ENCODE data around the gene LZTFL1. TPM values are rescaled to one million over a fixed set of nuclear protein-coding genes. Genes with fewer than 3 reads are reported as not detected.

Gene LZTFL1
- total RNA-seq, 1 donor from 2014 or later = 11.9 TPM

DNA sequence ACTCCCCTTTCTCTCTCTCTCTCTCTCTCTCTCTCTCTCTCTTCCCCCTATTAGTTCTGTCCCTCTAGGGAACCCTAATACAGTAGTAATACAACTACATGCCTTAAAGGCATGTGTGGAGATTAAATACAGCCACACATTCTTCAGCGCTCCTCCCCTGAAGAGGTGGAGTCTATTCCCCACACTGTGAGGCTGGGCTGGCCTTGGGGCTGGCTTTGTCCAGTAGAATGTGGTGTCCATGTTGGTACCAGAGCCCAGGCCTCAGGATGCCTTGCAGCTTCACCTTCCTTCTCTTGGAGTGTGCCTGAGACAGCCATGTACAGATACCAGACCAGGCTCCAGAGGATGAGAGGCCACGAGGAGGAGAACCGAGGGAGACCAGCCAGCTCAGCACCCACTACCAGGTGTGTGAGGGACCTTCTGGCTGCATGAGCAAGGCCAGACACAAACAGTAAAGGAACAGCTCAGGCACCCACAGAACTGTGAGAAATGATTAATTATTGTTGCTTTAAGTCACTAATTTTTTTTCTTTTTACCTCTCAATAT, 56.2 kb downstream of the LZTFL1 start:
- no peak for DNase-seq

DNA sequence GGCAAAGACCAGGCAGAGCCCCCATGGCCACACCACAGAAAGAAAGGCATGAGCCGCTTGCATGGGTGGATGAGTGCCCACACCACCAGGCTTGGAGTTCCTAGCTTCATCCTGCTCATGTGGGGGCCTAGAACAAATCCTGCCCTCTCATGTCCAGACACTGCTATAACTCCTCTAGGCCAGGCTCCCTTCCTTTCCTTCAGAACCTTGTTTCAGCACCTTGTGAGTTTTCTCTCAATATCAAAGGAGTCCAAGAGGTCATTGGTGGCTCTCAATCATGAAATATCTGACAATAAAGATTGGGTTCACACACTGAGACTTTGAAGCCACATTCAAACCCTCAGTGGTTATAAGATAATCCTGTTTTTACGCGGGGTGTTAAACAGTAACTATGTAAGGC, 58.3 kb downstream of the LZTFL1 start:
- DNase-seq = no peak

DNA sequence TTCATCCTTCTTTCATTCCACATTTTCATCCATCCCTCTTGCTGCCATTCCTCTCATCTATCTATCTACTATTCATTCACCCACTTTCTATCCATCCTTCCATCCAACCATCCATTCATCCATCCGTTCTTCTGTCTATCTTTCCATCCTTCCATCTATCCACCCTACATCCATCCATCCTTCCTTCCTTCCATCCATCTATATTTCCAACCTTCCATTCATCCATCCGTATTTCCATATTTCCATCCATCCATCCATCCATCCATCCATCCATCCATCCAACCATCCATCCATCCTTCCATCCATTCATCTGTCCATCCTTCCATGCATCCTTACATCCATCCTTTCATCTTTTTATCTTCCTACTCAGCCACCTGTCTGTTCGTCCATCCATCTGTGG, 59.5 kb downstream of the LZTFL1 start:
- no peak for DNase-seq

DNA sequence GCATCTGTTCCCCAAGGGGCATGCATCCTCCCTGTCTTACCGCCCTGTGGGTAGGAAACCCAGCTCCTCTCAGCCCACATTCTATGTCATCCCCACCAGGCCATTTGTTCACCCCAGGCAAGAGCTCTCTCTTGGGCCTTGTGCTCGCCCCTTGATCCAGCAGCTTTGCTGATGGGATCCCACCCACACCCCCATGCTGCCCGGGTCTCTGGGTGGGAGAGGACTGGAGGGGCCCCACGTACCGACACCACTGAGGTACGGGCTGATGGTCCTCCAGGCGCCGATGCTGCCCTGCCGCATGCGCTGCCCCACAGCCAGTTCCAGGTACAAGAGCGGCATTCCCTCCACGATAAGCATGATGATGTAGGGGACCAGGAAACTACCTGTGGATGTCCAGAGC, 60.1 kb downstream of the LZTFL1 start:
- DNase-seq = no peak

DNA sequence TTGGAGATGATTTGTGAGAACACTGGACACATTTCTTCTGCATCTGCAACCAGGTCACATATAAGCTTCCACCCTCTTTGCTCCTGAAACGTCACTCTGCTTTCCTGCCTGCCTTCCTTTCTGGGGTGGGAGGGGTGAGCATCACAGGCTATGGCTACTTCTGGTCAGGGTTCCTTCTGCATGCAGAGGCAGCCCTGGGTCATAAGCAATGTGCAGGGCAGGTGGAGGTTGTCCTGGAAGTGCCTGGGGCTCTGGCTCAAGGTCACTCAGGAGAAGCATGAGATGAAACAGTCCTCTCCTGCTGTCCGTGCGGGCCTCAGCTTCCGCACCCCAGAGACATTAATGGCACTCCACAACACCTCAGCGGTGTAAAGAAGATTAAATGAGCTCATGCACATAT, 60.6 kb downstream of the LZTFL1 start:
- DNase-seq = no peak

DNA sequence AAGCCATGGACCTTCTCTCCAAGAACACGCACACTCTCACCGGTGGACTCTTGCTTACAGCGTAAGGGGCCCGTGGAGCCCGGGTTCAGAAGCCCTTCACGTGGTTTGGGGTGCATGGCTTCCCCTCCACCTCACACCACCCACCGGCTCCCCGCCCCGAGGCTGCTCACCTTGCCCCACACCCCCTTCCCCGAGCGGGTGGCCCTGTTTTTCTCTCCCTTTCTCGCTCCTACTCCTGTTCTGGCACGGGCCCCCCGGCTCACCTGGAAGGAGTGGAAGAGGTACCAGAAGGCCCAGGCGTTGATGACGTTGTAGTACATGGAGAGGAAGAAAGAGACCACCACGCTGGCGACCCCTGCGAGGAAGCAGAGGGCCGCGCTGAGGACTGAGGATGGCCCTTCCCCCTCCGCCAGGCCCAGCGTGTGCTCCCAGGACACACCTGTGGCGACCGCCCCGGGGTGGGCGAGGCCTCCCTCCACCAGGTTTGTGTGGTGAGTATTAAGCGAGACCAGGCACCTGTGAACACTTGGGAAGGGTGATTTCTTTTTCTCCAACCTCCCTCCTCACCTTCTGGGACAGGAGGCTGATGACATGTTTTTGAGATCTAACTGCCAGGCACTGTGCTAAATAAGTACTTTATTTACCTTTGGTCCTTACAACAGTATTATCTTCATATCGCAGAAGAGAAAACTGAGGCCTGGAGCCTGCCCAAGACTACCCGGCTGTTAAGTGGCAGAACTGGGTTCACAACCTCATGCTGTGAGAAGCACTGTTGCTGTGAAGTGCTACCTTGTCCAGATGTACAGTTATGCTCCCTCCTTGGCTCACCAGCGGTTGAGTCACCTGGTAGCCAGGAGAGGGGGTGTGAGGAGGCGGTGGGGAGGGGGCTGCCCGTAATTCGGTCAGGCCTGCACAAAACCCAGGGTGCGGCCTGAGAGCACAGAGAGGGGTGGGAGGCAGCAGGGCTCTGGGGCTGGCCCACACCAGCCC, 61.9 kb downstream of the LZTFL1 start:
- no peak for DNase-seq

DNA sequence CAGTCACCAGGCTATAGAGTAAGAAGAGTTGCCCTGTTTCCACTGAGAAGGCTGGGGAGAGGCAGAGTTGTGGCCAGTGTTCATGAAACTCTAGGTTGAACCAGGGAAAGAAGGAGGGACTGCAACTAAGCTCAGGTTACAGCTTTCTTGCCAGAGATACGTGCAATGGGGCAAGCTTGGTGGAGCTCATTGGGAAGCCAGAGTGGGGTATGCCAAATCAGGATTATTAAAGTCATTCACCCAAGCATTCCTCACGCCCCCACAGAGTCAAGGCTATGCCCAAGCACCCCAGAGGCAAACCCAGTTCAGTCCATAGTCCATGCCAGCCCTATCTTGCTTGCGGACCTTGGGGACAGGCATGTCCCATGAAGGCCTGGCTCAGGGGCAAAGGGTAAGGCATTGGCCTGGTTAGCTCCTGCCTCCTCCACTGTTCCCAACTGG, 63.1 kb downstream of the LZTFL1 start:
- no peak for DNase-seq

DNA sequence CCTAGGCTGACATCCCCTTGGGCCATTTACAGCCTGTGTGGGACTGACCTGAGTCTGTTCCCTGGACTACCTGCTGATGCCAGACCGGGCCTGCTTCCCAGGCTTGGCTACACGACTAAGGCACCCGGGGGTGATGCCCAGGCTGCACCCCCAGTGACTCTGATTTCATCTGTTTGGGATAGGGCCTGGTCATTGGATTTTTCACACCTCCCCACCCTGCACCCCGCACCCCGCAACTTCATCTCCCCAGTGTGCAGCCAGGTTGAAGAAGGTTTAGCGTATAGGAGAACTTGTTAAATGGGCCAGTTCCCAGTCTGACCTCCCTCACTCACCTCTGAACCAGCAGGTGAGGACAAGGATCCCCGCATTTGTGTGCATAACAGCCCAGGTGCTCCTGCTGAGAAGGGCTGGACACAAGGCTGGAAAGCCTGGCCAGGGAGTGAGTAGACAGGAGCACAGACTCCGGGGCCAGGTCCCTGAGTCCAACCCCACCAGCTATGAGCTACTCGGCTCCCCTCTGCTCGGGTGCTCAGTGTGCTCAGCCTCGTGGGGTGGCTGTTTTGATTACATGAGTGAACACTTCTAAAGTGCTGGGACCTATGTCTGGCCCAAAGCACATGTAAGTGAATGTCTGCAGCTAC, 64.1 kb downstream of the LZTFL1 start:
- no peak for DNase-seq

DNA sequence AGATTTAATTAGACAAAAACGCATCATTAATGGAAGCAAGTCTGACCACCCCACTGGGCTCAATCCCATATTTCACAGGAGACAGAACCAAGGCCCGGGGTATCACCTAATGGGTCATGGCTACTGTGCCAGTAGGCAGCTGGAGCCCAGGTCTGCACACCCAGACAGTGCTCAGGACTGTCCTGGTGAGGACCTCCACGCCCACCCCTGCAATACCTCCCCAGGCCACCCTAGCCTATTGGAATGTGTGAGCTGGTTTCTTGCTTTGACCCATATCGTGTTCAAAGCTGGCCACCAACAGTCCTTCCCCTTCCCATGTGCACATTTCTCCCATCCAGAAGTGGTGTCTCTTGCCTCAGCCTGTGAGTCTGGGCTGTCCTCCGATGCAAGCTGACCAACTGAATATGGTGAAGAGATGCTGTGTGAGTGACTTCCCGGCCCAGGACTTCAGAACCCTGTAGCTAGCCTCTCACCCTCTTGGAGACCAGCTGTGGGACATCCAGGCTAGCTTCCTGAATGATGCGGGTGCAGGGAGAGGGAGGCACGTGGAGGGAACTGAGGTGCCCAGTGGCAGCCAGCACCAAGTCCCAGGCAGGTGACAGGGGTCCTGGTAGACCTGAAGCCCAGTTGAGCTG, 64.7 kb downstream of the LZTFL1 start:
- DNase-seq = no peak

DNA sequence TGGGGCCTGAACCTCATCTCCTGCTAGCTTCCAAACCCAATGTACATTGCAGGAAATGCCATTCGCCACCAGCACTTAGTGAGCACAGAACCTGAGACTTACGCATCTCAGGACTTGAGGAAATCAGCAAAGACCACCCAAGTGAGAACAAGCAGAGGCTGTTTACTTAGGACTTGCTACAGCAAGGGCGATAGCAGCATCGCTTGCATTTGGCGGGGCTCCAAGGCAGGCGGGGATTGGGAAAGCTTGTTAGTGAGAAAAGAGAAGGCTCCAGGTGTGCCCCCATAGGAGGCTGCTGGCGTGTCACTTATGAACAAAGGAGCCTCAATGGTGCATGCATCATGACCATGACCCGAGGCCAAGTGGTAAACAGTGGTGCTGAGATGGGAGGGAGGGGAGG, 65.3 kb downstream of the LZTFL1 start:
- no peak for DNase-seq

DNA sequence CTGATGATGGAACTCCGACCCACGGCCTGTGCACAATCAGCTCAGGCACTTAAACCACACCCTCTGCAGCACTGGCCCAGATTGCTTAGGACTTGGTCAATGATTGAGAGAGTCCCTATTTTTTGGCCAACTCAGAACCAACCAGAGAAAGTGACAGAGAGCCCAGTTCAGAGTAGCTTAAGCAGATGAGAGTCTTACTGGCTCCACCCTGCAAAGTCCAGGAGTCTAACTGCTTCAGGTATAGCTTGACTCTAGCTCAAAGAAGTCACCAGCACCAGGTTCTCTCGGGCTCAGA, 65.7 kb downstream of the LZTFL1 start:
- DNase-seq = no peak

DNA sequence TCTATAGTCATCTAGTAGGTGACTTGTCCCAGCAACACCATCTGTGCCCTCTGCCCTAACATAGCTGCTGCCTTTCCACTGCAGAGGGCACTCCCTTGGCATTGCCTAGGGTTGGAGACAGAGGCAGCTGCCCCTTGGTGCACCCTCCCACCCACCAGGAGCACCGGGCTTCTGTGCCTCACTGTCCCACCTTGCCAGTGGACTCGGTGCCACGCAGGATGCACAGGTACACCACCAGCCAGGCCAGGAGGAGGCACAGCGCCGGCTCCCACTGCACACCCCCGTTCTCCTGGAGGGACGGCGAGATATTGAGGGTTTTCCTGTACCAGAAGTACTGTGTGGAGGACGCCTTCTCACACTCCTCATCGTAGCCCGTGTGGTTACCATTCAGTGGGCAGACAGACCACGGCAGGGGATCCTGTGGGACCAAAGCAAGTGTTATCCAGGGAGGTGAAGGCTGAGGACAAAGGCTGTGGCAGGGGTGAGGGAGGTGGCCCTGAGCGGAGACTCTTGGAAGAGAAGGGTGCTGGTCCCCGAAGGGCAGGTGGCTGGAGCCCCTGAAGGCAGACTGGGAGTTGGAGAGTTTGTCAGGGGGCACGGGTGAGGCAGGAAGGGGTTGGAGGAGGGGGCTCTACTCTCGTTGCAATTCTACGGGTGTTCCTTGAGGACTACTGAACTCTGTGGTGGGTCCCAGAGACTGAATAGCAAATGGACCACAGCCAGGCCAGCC, 66.2 kb downstream of the LZTFL1 start:
- DNase-seq = no peak

DNA sequence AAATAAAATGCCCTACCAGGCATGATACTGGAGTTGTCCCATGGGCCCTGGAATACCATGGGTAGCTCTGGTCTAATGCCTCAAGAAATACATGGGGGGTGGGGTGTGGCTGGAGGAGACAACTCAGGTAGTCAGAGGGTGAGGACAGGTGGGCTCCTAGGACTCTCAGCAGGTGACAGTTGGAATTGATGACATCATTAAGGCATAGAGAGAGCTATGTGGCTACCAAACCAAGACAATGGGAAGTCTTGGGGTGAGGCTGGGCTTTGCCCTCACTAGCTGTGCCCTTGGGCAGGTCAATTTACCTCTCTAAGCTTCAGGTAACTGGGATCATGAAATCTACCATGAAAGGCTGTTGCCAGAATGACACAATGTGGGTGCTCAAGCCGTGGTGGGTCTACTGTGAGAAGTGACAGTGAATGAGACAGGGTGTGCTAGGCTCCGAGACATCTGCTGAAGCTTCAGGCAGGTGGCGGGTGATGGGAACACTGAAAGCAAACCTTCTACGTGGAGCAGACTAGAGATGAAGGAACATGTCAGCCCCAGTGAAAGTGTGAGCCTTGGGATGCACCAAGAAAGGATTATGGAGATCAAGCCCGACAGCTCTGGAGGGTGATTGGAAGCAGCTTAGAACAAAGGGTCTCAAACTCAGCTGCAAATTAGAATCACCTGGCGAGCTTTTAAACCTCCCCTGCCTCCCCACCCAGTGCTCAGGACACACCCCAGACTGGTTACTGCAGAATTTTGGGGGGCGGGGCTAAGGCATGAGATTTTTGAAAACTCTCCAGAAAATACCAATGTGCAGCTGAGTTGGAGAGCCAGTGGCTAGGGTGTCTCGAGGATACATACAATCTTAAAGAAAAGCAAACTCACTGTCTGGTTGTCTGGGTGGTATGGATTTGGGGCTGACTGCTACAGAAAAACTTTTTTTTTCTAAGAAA, 67.1 kb downstream of the LZTFL1 start:
- DNase-seq = no peak

DNA sequence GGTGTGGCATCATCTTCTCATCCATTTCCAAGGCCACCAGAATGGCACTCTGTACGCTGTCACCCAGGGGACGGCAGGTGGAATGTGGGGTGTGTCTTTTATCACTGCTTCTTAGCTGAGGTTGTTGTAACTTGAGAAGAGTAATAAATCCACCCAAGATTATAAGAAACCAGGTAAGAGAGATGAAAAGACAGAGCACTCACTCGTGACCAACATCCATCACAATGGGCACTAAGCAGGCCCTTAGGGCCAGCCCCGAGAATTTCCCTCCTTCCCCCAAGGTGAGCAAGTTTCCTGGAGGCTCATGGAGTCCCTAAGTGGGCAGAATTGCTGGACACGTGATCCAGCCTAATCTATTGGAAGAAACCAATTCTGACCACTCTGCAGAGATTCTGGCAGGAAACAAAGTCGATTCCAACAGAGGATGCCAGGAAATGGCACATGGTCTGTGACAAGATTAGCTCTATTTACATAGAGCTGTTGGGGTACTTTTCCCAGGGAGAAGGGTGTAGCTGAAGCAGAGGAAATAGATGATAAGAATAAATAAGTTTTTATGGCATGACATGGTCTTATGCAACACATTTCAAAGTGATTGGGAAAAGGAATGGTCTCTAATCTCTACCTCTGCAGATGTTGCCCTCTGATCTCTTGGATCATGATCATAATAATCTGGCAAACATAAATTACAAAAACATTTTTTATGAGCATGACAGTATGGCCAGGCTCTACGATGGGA, 68.0 kb downstream of the LZTFL1 start:
- DNase-seq = peak; percentile 21

Other genes with a start within 250 kb of the LZTFL1 start
- 18.7 and 28.0 TPM in 2 replicates for gene LIMD1, start 247.4 kb downstream of the LZTFL1 start, total RNA-seq
- gene SACM1L, start 152.7 kb downstream of the LZTFL1 start, total RNA-seq = 48.5 and 51.0 TPM in 2 replicates
- gene SLC6A20, start 45.6 kb downstream of the LZTFL1 start, total RNA-seq = not detected in 2 replicates
- gene CCR9, start 44.4 kb upstream of the LZTFL1 start, total RNA-seq = not detected in 2 replicates
- not detected in 2 replicates for gene CXCR6, start 101.3 kb upstream of the LZTFL1 start, total RNA-seq
- 14.5 and 20.9 TPM in 2 replicates for gene FYCO1, start 153.7 kb upstream of the LZTFL1 start, total RNA-seq
- gene XCR1, start 185.4 kb upstream of the LZTFL1 start, total RNA-seq = not detected in 2 replicates